ENCODE data around the gene CS.

- no peak for TF ChIP-seq SPI1 (IDR thresholded peaks at IDR 0.05; ENCODE audit: borderline replicate concordance, low read depth)
- no peak for TF ChIP-seq CTCF (IDR thresholded peaks at IDR 0.05; ENCODE audit: insufficient read depth, low read length)
- TF ChIP-seq POLR2AphosphoS5 (IDR thresholded peaks at IDR 0.05; ENCODE audit: low read depth): no peak
- no peak for TF ChIP-seq REST (IDR thresholded peaks at IDR 0.05; ENCODE audit: insufficient replicate concordance, low read depth)
- no peak for TF ChIP-seq GABPA (IDR thresholded peaks at IDR 0.05; ENCODE audit: low read depth)
These were observed 41.3 kb downstream of the CS start for GRCh38 chr12:56258820-56259183.
